HG02610 (cell line): ENCODE results near the gene MERTK.
"Not testable (repeated sequence)": the region's sequence is repeated elsewhere in the genome, so short reads cannot be mapped to it uniquely, and the experiment has no call there.

Experiments
- ATAC-seq: cut with Tn5 transposase; IDR thresholded peaks from one replicate; pipeline ENCODE4 v1.9.1; 2021; ENCODE audit warnings: mild to moderate bottlenecking, moderate library complexity; ENCODE audit not compliant: unreplicated experiment

Gene MERTK

GRCh38 chr2:112034924-112035323 is 136.5 kb downstream of the MERTK start:
- ATAC-seq = no peak

- no peak for ATAC-seq
Observed at GRCh38 chr2:112035786-112036185, 137.4 kb downstream of the MERTK start.

- not testable (repeated sequence) for ATAC-seq
Observed at GRCh38 chr2:112039556-112039955, 141.1 kb downstream of the MERTK start.

- ATAC-seq = not testable (repeated sequence)
Observed at GRCh38 chr2:112040066-112040465, 141.7 kb downstream of the MERTK start.

- ATAC-seq = not testable (repeated sequence)
Observed at GRCh38 chr2:112041460-112041859, 143.1 kb downstream of the MERTK start.

GRCh38 chr2:112045446-112046014 is 147.1 kb downstream of the MERTK start:
- ATAC-seq = no peak

- ATAC-seq = no peak
Observed at GRCh38 chr2:112046231-112046630, 147.8 kb downstream of the MERTK start.

- no peak for ATAC-seq
Observed at GRCh38 chr2:112047537-112048235, 149.3 kb downstream of the MERTK start.

GRCh38 chr2:112048236-112048592 is 149.8 kb downstream of the MERTK start:
- ATAC-seq = no peak

- no peak for ATAC-seq
Observed at GRCh38 chr2:112048887-112049286, 150.5 kb downstream of the MERTK start.

- ATAC-seq = no peak
Observed at GRCh38 chr2:112050316-112050715, 151.9 kb downstream of the MERTK start.

GRCh38 chr2:112053917-112054846 is 155.8 kb downstream of the MERTK start:
- ATAC-seq = peak; percentile 62

- peak; percentile 62 for ATAC-seq
Observed at GRCh38 chr2:112054847-112055729, 156.7 kb downstream of the MERTK start, which contains the start of gene TMEM87B. Gene TMEM87B (plus strand): TSS chr2:112055269. CDS start chr2:112055592, 323 bp downstream.

GRCh38 chr2:112055730-112056625 is 157.6 kb downstream of the MERTK start:
- ATAC-seq = no peak

GRCh38 chr2:112056626-112056987 is 158.2 kb downstream of the MERTK start:
- no peak for ATAC-seq

GRCh38 chr2:112059671-112060070 is 161.3 kb downstream of the MERTK start:
- no peak for ATAC-seq

- ATAC-seq = no peak
Observed at GRCh38 chr2:112061299-112061698, 162.9 kb downstream of the MERTK start.

GRCh38 chr2:112061840-112062239 is 163.4 kb downstream of the MERTK start:
- no peak for ATAC-seq

GRCh38 chr2:112062894-112063293 is 164.5 kb downstream of the MERTK start:
- ATAC-seq = no peak

GRCh38 chr2:112065486-112065885 is 167.1 kb downstream of the MERTK start:
- peak; percentile 21 for ATAC-seq
